ENCODE data around the gene EEF1E1.

Gene EEF1E1

GRCh38 chr6:8065519-8065911, 36.8 kb downstream of the EEF1E1 start:
- DNase-seq = no peak
- Histone ChIP-seq H3K27ac (ENCODE audit: insufficient read depth, low read length, poor library complexity, severe bottlenecking) (no peak overlapping the region), H3K4me1 (ENCODE audit: control insufficient read depth, insufficient read depth, low read length, poor library complexity, severe bottlenecking) (no peaks in the 10 kb centered on the region), H3K27me3 (replicated peaks; ENCODE audit: control insufficient read depth, insufficient read depth, low read length, poor library complexity, severe bottlenecking) (no peaks in the 10 kb centered on the region), H3K36me3 (ENCODE audit: control insufficient read depth, insufficient read depth, low read length) (peaks cover 4% of the 10 kb centered on the region), H3K4me3 (ENCODE audit: insufficient read depth, low read depth, low read length, poor library complexity, severe bottlenecking) (no peak overlapping the region), H3K9me3 (ENCODE audit: control insufficient read depth, low read length) (no peaks in the 10 kb centered on the region)

- H3K4me3 ChIP-seq (ENCODE audit: insufficient read depth, low read depth, low read length, poor library complexity, severe bottlenecking) = peak overlapping the region; percentile 89
- DNase-seq = no peak
Observed at GRCh38 chr6:8064638-8065518, 37.5 kb downstream of the EEF1E1 start.

GRCh38 chr6:8063761-8064637, 38.3 kb downstream of the EEF1E1 start, which contains the start of gene BLOC1S5:
Gene BLOC1S5, minus strand, starts transcription at chr6:8064389. Its CDS starts 13 bp downstream, at chr6:8064376.
- no peaks in the 10 kb centered on the region for H3K27me3 ChIP-seq (replicated peaks; ENCODE audit: control insufficient read depth, insufficient read depth, low read length, poor library complexity, severe bottlenecking)
- DNase-seq = peak; percentile 89 to 94 (median 93)
- H3K9me3 ChIP-seq (ENCODE audit: control insufficient read depth, low read length) = no peaks in the 10 kb centered on the region
- H3K36me3 ChIP-seq (ENCODE audit: control insufficient read depth, insufficient read depth, low read length) = peaks cover 9% of the 10 kb centered on the region
- peak within 1 kb of the TSS; percentile 91 for H3K27ac ChIP-seq (ENCODE audit: insufficient read depth, low read length, poor library complexity, severe bottlenecking)
- no peaks in the 10 kb centered on the region for H3K4me1 ChIP-seq (ENCODE audit: control insufficient read depth, insufficient read depth, low read length, poor library complexity, severe bottlenecking)
- H3K4me3 ChIP-seq (ENCODE audit: insufficient read depth, low read depth, low read length, poor library complexity, severe bottlenecking) = peak within 1 kb of the TSS; percentile 89

More at GRCh38 chr6:8064638-8065518, 37.5 kb downstream of the EEF1E1 start:
- Histone ChIP-seq H3K36me3 (ENCODE audit: control insufficient read depth, insufficient read depth, low read length) (peaks cover 5% of the 10 kb centered on the region), H3K4me1 (ENCODE audit: control insufficient read depth, insufficient read depth, low read length, poor library complexity, severe bottlenecking) (no peaks in the 10 kb centered on the region), H3K27me3 (replicated peaks; ENCODE audit: control insufficient read depth, insufficient read depth, low read length, poor library complexity, severe bottlenecking) (no peaks in the 10 kb centered on the region), H3K9me3 (ENCODE audit: control insufficient read depth, low read length) (no peaks in the 10 kb centered on the region), H3K27ac (ENCODE audit: insufficient read depth, low read length, poor library complexity, severe bottlenecking) (peak overlapping the region; percentile 91)

GRCh38 chr6:8061736-8062135, 40.6 kb downstream of the EEF1E1 start:
- no peak for DNase-seq
- no peaks in the 10 kb centered on the region for H3K9me3 ChIP-seq (ENCODE audit: control insufficient read depth, low read length)
- no peaks in the 10 kb centered on the region for H3K27me3 ChIP-seq (replicated peaks; ENCODE audit: control insufficient read depth, insufficient read depth, low read length, poor library complexity, severe bottlenecking)
- H3K4me1 ChIP-seq (ENCODE audit: control insufficient read depth, insufficient read depth, low read length, poor library complexity, severe bottlenecking) = no peaks in the 10 kb centered on the region
- H3K27ac ChIP-seq (ENCODE audit: insufficient read depth, low read length, poor library complexity, severe bottlenecking) = no peak overlapping the region
- H3K36me3 ChIP-seq (ENCODE audit: control insufficient read depth, insufficient read depth, low read length) = peaks cover 14% of the 10 kb centered on the region
- H3K4me3 ChIP-seq (ENCODE audit: insufficient read depth, low read depth, low read length, poor library complexity, severe bottlenecking) = no peak overlapping the region

- no peak for DNase-seq
- no peak overlapping the region for H3K27ac ChIP-seq (ENCODE audit: insufficient read depth, low read length, poor library complexity, severe bottlenecking)
- H3K36me3 ChIP-seq (ENCODE audit: control insufficient read depth, insufficient read depth, low read length) = peaks cover 23% of the 10 kb centered on the region
- H3K4me1 ChIP-seq (ENCODE audit: control insufficient read depth, insufficient read depth, low read length, poor library complexity, severe bottlenecking) = no peaks in the 10 kb centered on the region
- H3K4me3 ChIP-seq (ENCODE audit: insufficient read depth, low read depth, low read length, poor library complexity, severe bottlenecking) = no peak overlapping the region
- no peaks in the 10 kb centered on the region for H3K9me3 ChIP-seq (ENCODE audit: control insufficient read depth, low read length)
- H3K27me3 ChIP-seq (replicated peaks; ENCODE audit: control insufficient read depth, insufficient read depth, low read length, poor library complexity, severe bottlenecking) = no peaks in the 10 kb centered on the region
Observed at GRCh38 chr6:8060346-8060745, 42.0 kb downstream of the EEF1E1 start.

- Histone ChIP-seq H3K9me3 (ENCODE audit: control insufficient read depth, low read length) (no peaks in the 10 kb centered on the region), H3K4me1 (ENCODE audit: control insufficient read depth, insufficient read depth, low read length, poor library complexity, severe bottlenecking) (no peaks in the 10 kb centered on the region), H3K36me3 (ENCODE audit: control insufficient read depth, insufficient read depth, low read length) (peaks cover 27% of the 10 kb centered on the region), H3K27me3 (replicated peaks; ENCODE audit: control insufficient read depth, insufficient read depth, low read length, poor library complexity, severe bottlenecking) (no peaks in the 10 kb centered on the region), H3K27ac (ENCODE audit: insufficient read depth, low read length, poor library complexity, severe bottlenecking) (no peak overlapping the region), H3K4me3 (ENCODE audit: insufficient read depth, low read depth, low read length, poor library complexity, severe bottlenecking) (no peak overlapping the region)
- no peak for DNase-seq
Observed at GRCh38 chr6:8059129-8059528, 43.2 kb downstream of the EEF1E1 start.

GRCh38 chr6:8057793-8058192, 44.6 kb downstream of the EEF1E1 start:
- no peaks in the 10 kb centered on the region for H3K9me3 ChIP-seq (ENCODE audit: control insufficient read depth, low read length)
- no peak overlapping the region for H3K27ac ChIP-seq (ENCODE audit: insufficient read depth, low read length, poor library complexity, severe bottlenecking)
- peaks cover 27% of the 10 kb centered on the region for H3K36me3 ChIP-seq (ENCODE audit: control insufficient read depth, insufficient read depth, low read length)
- H3K4me1 ChIP-seq (ENCODE audit: control insufficient read depth, insufficient read depth, low read length, poor library complexity, severe bottlenecking) = no peaks in the 10 kb centered on the region
- DNase-seq = no peak
- no peak overlapping the region for H3K4me3 ChIP-seq (ENCODE audit: insufficient read depth, low read depth, low read length, poor library complexity, severe bottlenecking)
- no peaks in the 10 kb centered on the region for H3K27me3 ChIP-seq (replicated peaks; ENCODE audit: control insufficient read depth, insufficient read depth, low read length, poor library complexity, severe bottlenecking)

GRCh38 chr6:8057263-8057662, 45.1 kb downstream of the EEF1E1 start:
- H3K27me3 ChIP-seq (replicated peaks; ENCODE audit: control insufficient read depth, insufficient read depth, low read length, poor library complexity, severe bottlenecking) = no peaks in the 10 kb centered on the region
- peaks cover 27% of the 10 kb centered on the region for H3K36me3 ChIP-seq (ENCODE audit: control insufficient read depth, insufficient read depth, low read length)
- H3K9me3 ChIP-seq (ENCODE audit: control insufficient read depth, low read length) = no peaks in the 10 kb centered on the region
- no peak for DNase-seq
- H3K4me3 ChIP-seq (ENCODE audit: insufficient read depth, low read depth, low read length, poor library complexity, severe bottlenecking) = no peak overlapping the region
- no peaks in the 10 kb centered on the region for H3K4me1 ChIP-seq (ENCODE audit: control insufficient read depth, insufficient read depth, low read length, poor library complexity, severe bottlenecking)
- H3K27ac ChIP-seq (ENCODE audit: insufficient read depth, low read length, poor library complexity, severe bottlenecking) = no peak overlapping the region

- Histone ChIP-seq H3K27me3 (replicated peaks; ENCODE audit: control insufficient read depth, insufficient read depth, low read length, poor library complexity, severe bottlenecking) (no peaks in the 10 kb centered on the region), H3K27ac (ENCODE audit: insufficient read depth, low read length, poor library complexity, severe bottlenecking) (no peak overlapping the region), H3K4me3 (ENCODE audit: insufficient read depth, low read depth, low read length, poor library complexity, severe bottlenecking) (no peak overlapping the region), H3K9me3 (ENCODE audit: control insufficient read depth, low read length) (no peaks in the 10 kb centered on the region), H3K4me1 (ENCODE audit: control insufficient read depth, insufficient read depth, low read length, poor library complexity, severe bottlenecking) (no peaks in the 10 kb centered on the region), H3K36me3 (ENCODE audit: control insufficient read depth, insufficient read depth, low read length) (peaks cover 18% of the 10 kb centered on the region)
- DNase-seq = no peak
Observed at GRCh38 chr6:8054276-8054675, 48.1 kb downstream of the EEF1E1 start.
